GM15510 (cell line): ENCODE measurements around the gene MGST2.

Experiments
- POLR2A ChIP-seq: IDR thresholded peaks from 3 replicates; pipeline ENCODE4 v1.6.1; 2011; ENCODE audit warnings: borderline replicate concordance; ENCODE audit not compliant: insufficient read length; ENCODE audit errors: extremely low read depth

The MGST2 gene

GRCh38 chr4:139660568-139661043, 5.0 kb upstream of the MGST2 start:
- no peak for TF ChIP-seq POLR2A

- no peak for TF ChIP-seq POLR2A
Measured at GRCh38 chr4:139663561-139664138, 2.0 kb upstream of the MGST2 start.

- TF ChIP-seq POLR2A, result no peak
Measured at GRCh38 chr4:139664442-139664841, 1.2 kb upstream of the MGST2 start.

GRCh38 chr4:139665079-139665689, 435 bp upstream of the MGST2 start:
- TF ChIP-seq POLR2A, result no peak

GRCh38 chr4:139666735-139667281, 1.2 kb downstream of the MGST2 start:
- no peak for TF ChIP-seq POLR2A

- no peak for TF ChIP-seq POLR2A
Measured at GRCh38 chr4:139668036-139668435, 2.4 kb downstream of the MGST2 start.

- no peak for TF ChIP-seq POLR2A
Measured at GRCh38 chr4:139668658-139669201, 3.1 kb downstream of the MGST2 start.

GRCh38 chr4:139669335-139669734, 3.7 kb downstream of the MGST2 start:
- TF ChIP-seq POLR2A, result no peak

GRCh38 chr4:139669890-139670289, 4.3 kb downstream of the MGST2 start:
- TF ChIP-seq POLR2A, result no peak

GRCh38 chr4:139670775-139671174, 5.2 kb downstream of the MGST2 start:
- no peak for TF ChIP-seq POLR2A

- no peak for TF ChIP-seq POLR2A
Measured at GRCh38 chr4:139672215-139672614, 6.6 kb downstream of the MGST2 start.

GRCh38 chr4:139672732-139673131, 7.1 kb downstream of the MGST2 start:
- no peak for TF ChIP-seq POLR2A

GRCh38 chr4:139674875-139675550, 9.4 kb downstream of the MGST2 start:
- TF ChIP-seq POLR2A, result no peak

- no peak for TF ChIP-seq POLR2A
Measured at GRCh38 chr4:139675651-139676050, 10.0 kb downstream of the MGST2 start.

- TF ChIP-seq POLR2A, result no peak
Measured at GRCh38 chr4:139676365-139676764, 10.7 kb downstream of the MGST2 start.
